HAP-1 (cell line): ENCODE data around the gene ZEB1.
"Not testable (repeated sequence)": the region's sequence is repeated elsewhere in the genome, so short reads cannot be mapped to it uniquely, and the experiment has no call there.

ENCODE experiments used
- DNase-seq, 2 experiments: peaks; one replicate each; pipeline ENCODE4 v3.0.0-alpha.2; 2016 to 2020; ENCODE audit warnings: low spot score in 2 of 2
- H3K27me3 ChIP-seq: fragments of 250-450 bp; sonication (Bioruptor Pico); 2 replicates; pipeline ENCODE4 v1.5.1; 2020; ENCODE audit warnings: low read depth, mild to moderate bottlenecking, moderate library complexity
- H3K36me3 ChIP-seq: fragments of 250-450 bp; sonication (Bioruptor Pico); replicated peaks from 2 replicates; pipeline ENCODE4 v1.5.1; 2020; ENCODE audit warnings: mild to moderate bottlenecking
- H3K4me1 ChIP-seq: fragments of 250-450 bp; sonication (Bioruptor Pico); 2 replicates; pipeline ENCODE4 v1.5.1; 2020; ENCODE audit warnings: mild to moderate bottlenecking
- H3K4me3 ChIP-seq: fragments of 250-450 bp; sonication (Bioruptor Pico); 2 replicates; pipeline ENCODE4 v1.5.1; 2020; ENCODE audit warnings: mild to moderate bottlenecking, moderate library complexity
- H3K9me3 ChIP-seq: fragments of 250-450 bp; sonication (Bioruptor Pico); 2 replicates; pipeline ENCODE4 v1.5.1; 2020; ENCODE audit warnings: mild to moderate bottlenecking, moderate library complexity
- in situ Hi-C: fragments of 300-500 bp; cut with MboI; formaldehyde crosslinking; loops from 3 replicates; pipeline ENCODE4 v1.14.3; 2020; ENCODE audit warnings: low sequenced_read_pairs, inconsistent platforms, mixed read lengths

Gene ZEB1

DNA sequence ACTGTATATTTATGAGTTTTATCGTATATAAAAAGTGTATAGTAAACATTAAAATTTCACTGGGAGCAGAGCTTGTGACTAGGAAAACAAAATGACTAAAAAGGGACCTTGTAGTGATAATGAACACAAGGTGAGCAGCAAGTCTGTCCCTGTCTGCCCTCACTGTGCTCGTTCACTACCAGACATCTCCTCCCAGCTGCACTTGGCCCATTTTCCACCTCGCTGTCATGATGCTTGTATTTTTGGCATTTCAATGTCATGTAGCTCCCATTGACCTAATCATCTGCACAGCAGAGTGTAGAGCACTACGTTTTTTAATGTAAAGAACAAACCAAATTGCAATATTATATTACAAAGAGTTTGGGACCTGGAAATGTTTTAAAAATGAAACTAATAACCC lies 207.2 kb downstream of the ZEB1 start:
- peaks cover 13% of the 10 kb centered on the region for H3K36me3 ChIP-seq
- H3K4me1 ChIP-seq: no peaks in the 10 kb centered on the region
- no peaks in the 10 kb centered on the region for H3K9me3 ChIP-seq
- H3K4me3 ChIP-seq: no peak overlapping the region
- DNase-seq: no peak
- no peaks in the 10 kb centered on the region for H3K27me3 ChIP-seq
- in situ Hi-C loops: no loop called here

DNA sequence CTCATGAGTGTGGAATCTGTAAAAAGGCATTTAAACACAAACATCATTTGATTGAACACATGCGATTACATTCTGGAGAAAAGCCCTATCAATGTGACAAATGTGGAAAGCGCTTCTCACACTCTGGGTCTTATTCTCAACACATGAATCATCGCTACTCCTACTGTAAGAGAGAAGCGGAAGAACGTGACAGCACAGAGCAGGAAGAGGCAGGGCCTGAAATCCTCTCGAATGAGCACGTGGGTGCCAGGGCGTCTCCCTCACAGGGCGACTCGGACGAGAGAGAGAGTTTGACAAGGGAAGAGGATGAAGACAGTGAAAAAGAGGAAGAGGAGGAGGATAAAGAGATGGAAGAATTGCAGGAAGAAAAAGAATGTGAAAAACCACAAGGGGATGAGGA lies 207.7 kb downstream of the ZEB1 start:
- no peak for DNase-seq
- Histone ChIP-seq H3K9me3 (no peaks in the 10 kb centered on the region), H3K36me3 (peaks cover 10% of the 10 kb centered on the region), H3K4me3 (no peak overlapping the region), H3K27me3 (no peaks in the 10 kb centered on the region), H3K4me1 (no peaks in the 10 kb centered on the region)
- in situ Hi-C loops: no loop called here

DNA sequence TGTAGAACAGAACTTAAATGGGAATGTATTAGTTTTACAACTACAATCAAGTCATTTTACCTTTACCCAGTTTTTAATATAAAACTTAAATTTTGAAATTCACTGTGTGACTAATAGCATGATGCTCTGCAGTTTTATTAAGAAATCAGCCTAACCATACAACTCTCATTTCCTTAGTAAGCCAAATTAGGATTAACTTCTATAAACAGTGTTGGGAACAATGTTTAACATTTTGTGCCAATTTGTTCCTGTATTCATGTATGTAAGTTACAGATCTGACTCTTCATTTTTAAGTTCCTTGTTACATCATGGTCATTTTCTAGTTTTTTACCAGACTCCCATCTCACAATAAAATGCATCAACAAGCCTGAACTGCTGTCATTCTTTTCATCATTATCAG lies 209.8 kb downstream of the ZEB1 start:
- H3K27me3 ChIP-seq: 0 out of 2 replicates have a peak, but pooled peaks cover 2% of the 10 kb centered on the region
- H3K4me3 ChIP-seq: no peak overlapping the region
- in situ Hi-C loops: no loop called here
- DNase-seq: no peak
- no peaks in the 10 kb centered on the region for H3K4me1 ChIP-seq
- peaks cover 7% of the 10 kb centered on the region for H3K36me3 ChIP-seq
- no peaks in the 10 kb centered on the region for H3K9me3 ChIP-seq

DNA sequence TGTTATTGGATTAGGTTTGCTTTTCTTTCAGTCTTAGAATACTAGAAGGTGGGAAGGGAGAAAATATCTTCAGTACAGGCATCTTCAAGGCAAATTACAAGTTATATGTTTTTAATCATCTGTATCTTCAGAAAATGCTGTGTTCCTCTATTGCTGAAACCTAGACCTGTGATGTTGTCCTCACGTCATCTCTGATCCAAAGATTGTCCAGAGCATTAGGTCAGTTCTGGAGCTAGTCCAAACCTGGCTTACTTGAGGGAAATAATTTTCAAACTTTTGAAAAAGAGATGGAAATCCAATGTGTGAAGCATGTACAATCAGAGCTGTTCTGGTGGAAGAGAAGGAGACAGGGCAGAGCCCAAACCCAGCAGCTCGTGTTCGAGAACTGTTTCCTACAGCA lies 217.3 kb downstream of the ZEB1 start:
- in situ Hi-C loops: no loop called here
- no peaks in the 10 kb centered on the region for H3K4me1 ChIP-seq
- no peak overlapping the region for H3K4me3 ChIP-seq
- H3K36me3 ChIP-seq: no peaks in the 10 kb centered on the region
- H3K9me3 ChIP-seq: no peaks in the 10 kb centered on the region
- no peak for DNase-seq
- H3K27me3 ChIP-seq: 0 out of 2 replicates have a peak, but pooled peaks cover 2% of the 10 kb centered on the region

DNA sequence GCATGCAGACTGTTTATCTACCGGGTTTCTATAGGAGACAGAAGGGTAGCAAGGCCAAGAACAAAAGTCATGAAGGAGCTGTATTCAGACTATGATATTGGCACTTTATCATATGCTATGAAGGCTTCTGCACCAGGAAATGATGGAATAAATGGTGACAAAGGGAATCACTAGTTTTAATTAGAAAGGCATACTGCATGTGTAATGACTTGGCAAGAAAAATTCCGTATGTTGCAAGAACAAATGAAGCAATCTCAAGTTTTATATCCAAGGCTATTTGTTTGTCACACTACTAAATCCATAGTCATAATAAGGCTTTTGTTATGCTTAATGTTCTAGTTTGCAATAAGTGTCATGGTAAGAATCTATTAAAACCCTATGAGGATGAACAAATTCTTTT lies 230.9 kb downstream of the ZEB1 start:
- Histone ChIP-seq H3K27me3 (no peaks in the 10 kb centered on the region), H3K36me3 (no peaks in the 10 kb centered on the region), H3K4me3 (no peak overlapping the region), H3K4me1 (no peaks in the 10 kb centered on the region), H3K9me3 (no peaks in the 10 kb centered on the region)
- in situ Hi-C loops: no loop called here
- no peak for DNase-seq

DNA sequence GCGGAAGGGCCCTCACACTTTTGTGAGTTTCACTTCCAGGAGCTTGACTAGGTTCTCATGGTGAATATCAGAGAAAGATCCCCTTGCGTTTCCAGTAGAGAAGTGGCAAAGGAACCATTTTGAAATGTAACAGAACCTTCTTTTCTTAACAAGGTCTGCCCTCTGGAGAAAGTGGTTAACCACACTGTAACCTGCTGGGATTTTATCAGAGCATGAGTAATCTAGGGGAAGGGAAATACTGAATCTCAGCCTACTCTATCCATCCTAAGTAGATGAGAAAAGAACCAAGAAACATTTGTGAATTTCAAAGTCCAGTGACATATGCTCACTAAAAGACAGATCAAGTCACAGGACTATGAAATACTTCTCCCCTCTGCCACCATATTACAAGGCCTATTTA lies 235.5 kb downstream of the ZEB1 start:
- DNase-seq: no peak
- Histone ChIP-seq H3K4me3 (no peak overlapping the region), H3K36me3 (no peaks in the 10 kb centered on the region), H3K9me3 (no peaks in the 10 kb centered on the region), H3K27me3 (no peaks in the 10 kb centered on the region), H3K4me1 (no peaks in the 10 kb centered on the region)
- in situ Hi-C loops: no loop called here

DNA sequence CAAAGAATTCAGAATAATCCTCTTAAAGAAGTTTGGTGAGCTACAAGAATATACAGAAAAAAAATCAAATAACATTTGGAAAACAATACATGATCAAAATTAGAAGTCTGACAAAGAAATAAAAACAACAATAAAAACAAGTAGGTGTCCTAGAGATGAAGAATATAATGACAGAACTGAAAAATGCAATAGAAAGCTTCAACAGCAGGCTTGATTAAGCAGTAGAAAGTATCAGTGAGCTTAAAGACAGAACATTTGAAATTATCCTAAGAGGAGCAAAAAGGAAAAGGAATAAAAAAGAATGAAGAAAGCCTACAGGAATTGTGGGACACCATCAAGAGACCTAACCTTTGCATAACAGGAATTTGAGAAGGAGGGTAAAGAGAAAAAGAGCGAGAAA lies 238.8 kb downstream of the ZEB1 start:
- no peaks in the 10 kb centered on the region for H3K4me1 ChIP-seq
- in situ Hi-C loops: no loop called here
- H3K36me3 ChIP-seq: no peaks in the 10 kb centered on the region
- H3K4me3 ChIP-seq: no peak overlapping the region
- DNase-seq: no peak
- no peaks in the 10 kb centered on the region for H3K9me3 ChIP-seq
- H3K27me3 ChIP-seq: no peaks in the 10 kb centered on the region

DNA sequence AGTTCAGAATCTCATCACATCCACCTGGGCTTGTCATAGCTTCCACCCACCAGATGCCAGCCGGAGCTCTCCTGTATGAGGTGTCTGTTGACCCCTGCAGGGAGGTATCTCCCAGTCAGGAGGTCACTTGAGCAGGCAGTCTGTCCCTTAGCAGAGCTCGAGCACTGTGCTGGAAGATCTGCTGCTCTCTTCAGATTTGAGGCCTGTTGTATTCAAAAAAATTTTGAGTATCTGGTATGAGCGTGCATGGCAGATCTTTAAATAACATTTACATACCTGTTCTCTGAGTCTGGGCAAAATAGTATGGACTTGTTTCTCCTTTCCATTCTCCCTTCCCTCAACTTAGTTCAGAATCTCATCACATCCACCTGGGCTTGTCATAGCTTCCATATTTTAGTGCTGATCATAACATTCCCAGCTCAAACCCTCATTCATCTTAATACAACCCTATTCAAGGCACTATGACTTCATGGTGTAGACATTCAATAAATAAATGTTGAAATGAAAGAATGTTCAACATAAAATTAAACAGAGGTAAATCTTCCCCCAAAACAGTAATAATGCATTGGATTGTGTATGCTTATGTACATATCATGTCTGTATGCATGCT lies 249.3 kb downstream of the ZEB1 start:
- H3K9me3 ChIP-seq, H3K4me3 ChIP-seq, in situ Hi-C loops, H3K4me1 ChIP-seq, H3K36me3 ChIP-seq, DNase-seq, H3K27me3 ChIP-seq: not testable (repeated sequence)

DNA sequence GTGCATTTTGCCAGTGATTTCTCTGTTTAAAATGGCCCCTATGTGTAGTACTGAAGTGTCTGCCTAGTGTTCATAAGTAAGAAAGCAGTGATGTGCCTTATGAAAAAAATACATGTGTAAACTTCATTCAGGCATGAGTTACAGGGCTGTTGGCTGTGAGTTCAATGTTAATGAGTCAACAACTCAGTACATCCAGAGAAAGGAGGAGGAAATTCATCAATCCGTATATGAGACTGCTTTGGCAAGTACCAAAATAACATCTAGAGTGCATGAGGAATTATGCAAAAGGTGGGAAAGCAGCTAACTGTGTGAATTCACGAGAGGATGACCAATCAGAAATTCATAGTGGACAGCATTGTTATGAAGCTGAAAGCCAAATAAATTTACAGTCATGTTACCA lies 255.6 kb downstream of the ZEB1 start:
- DNase-seq: no peak

DNA sequence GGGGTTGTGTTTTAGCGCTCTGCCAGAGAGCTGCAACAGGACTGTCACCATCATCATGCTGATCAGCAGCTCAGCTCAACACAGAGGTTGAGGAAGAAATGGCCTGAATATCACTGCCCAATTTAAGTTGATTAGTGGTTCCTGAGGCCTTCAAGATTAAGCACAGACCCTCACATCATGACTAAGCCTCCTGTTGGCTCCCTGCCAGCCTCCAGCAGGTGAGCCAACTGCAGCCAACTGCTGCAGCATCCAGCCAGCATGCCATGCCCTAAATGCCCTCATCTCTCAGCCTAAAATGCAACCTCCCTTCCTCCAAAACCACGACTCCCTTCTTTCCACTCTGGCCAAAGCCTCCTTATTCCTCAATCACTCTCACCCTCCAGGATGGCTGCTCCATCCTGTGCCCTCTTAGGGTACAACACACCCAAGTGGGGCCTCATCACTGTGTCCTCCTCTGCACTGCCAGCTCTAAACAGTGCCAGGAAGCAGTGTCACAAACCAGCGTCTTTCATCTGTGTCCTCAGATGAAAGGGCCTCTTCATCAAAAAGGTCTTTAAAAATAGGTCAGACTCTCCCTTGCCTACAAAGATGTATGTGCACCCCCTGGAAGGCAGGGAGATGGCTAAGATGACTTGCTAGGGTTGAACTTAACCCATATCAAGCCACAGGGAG lies 259.3 kb downstream of the ZEB1 start:
- in situ Hi-C loops: no loop called here
- Histone ChIP-seq H3K9me3 (no peaks in the 10 kb centered on the region), H3K4me3 (no peak overlapping the region), H3K36me3 (no peaks in the 10 kb centered on the region), H3K4me1 (no peaks in the 10 kb centered on the region), H3K27me3 (no peaks in the 10 kb centered on the region)
- no peak for DNase-seq

More for the DNA sequence above, 255.6 kb downstream of the ZEB1 start:
- H3K36me3 ChIP-seq: no peaks in the 10 kb centered on the region
- in situ Hi-C loops: no loop called here
- H3K4me1 ChIP-seq: no peaks in the 10 kb centered on the region
- H3K9me3 ChIP-seq: no peaks in the 10 kb centered on the region
- H3K27me3 ChIP-seq: no peaks in the 10 kb centered on the region
- H3K4me3 ChIP-seq: no peak overlapping the region

DNA sequence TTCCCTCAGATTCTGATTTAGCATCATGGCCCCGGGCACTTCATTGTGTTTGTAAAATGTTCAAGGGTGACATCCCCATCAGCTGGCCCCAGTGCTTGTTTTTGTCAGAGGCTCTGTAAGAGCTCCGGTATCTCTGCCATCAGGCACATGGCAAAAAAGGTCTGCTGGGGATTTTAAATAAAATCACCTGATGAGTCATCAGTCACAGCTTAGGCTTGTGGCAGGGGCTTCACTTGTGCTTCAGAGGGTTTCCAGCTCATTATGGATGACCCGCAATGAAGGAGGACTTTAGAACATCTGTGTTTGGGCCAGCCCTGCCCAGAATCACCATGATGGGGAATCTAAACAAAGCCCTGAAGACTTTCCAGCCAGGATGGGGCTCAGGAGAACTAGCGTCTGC lies 259.9 kb downstream of the ZEB1 start:
- Histone ChIP-seq H3K27me3 (no peaks in the 10 kb centered on the region), H3K9me3 (no peaks in the 10 kb centered on the region)

More for the DNA sequence above, 259.9 kb downstream of the ZEB1 start:
- no peak overlapping the region for H3K4me3 ChIP-seq
- in situ Hi-C loops: no loop called here
- DNase-seq: no peak
- H3K4me1 ChIP-seq: no peaks in the 10 kb centered on the region
- H3K36me3 ChIP-seq: no peaks in the 10 kb centered on the region
